ENCODE data around the gene PRM1.

Gene PRM1

DNA sequence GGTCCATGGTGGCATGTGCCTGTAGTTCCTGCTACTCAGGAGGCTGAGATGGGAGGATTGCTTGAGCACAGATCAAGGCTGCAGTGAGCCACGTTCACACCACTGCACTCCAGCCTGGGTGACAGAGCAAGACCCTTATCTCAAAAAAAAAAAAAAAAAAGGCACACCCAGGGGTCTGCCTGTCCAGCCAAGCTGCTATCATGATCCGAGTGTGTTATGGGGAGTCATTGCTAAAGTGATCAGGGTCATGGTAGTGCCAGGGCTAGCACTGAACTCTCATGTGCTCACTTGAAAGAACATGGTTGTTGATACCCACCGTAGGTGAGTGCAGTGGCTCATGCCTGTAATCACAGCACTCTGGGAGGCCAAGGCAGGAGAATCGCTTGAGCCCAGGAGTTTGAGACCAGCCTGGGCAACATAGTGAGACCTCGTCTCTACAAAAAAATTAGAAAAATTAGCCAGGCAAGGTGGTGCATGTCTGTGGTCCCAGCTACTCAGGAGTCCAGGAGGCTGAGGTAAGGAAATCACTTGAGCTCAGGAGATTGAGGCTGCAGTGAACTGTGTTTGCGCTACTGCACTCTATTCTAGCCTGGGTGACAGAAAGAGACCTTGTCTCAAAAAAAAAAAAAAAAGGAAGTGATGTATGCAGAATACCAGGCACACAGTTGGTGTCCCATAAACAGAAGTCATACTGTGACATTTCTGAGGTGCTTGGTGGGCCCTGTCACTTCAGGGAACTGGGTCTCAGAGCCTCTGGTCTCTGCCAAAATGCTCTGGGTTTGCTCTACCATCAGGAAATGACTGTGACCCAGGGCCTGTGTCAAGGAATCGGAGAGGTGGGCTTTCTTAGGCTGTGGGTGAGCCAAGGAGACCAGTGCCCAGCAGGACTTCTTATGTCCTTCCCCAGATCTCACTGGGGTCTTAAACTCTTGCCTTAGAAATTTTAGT, 2.2 kb downstream of the PRM1 start:
- TF ChIP-seq, protein P1, sequence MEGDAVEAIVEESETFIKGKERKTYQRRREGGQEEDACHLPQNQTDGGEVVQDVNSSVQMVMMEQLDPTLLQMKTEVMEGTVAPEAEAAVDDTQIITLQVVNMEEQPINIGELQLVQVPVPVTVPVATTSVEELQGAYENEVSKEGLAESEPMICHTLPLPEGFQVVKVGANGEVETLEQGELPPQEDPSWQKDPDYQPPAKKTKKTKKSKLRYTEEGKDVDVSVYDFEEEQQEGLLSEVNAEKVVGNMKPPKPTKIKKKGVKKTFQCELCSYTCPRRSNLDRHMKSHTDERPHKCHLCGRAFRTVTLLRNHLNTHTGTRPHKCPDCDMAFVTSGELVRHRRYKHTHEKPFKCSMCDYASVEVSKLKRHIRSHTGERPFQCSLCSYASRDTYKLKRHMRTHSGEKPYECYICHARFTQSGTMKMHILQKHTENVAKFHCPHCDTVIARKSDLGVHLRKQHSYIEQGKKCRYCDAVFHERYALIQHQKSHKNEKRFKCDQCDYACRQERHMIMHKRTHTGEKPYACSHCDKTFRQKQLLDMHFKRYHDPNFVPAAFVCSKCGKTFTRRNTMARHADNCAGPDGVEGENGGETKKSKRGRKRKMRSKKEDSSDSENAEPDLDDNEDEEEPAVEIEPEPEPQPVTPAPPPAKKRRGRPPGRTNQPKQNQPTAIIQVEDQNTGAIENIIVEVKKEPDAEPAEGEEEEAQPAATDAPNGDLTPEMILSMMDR (IDR thresholded peaks at IDR 0.05; ENCODE audit: extremely low read depth, missing control alignments) = no peak
- DNase-seq (ENCODE audit: low spot score) = no peak

DNA sequence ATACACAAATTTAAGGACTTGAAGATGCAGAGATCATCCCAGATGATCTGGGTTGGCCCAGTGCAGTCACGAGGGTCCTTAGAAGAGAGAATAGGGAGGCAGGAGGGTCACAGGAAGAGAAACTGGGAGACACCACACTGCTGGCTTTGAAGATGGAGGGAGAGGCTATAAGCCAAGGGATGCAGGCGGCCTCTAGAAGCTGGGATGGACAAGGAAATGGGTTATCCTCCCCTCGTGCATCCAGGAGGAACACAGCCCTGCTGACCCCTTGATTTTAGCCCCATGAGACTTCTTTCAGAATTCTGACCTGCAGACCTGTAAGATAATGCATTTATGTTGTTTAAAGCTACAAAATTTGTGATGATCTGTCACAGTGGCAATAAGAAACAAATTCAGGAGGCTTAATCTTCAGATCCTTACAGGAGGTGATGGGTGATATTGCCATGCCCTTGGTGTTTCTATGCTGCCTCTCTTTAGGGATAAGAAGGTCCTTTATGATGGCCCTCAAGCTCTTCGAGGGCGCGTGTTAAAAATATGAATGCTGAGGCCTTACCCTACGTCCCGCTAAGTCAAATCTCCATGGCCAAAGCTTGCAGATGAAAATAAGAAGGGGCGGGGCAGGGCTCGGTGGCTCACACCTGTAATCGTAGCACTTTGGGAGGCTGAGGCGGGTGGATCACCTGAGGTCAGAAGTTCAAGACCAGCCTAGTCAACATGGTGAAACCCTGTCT, 3.4 kb downstream of the PRM1 start:
- TF ChIP-seq, protein P1 (IDR thresholded peaks at IDR 0.05; ENCODE audit: extremely low read depth, missing control alignments) = no peak
- no peak for DNase-seq (ENCODE audit: low spot score)

DNA sequence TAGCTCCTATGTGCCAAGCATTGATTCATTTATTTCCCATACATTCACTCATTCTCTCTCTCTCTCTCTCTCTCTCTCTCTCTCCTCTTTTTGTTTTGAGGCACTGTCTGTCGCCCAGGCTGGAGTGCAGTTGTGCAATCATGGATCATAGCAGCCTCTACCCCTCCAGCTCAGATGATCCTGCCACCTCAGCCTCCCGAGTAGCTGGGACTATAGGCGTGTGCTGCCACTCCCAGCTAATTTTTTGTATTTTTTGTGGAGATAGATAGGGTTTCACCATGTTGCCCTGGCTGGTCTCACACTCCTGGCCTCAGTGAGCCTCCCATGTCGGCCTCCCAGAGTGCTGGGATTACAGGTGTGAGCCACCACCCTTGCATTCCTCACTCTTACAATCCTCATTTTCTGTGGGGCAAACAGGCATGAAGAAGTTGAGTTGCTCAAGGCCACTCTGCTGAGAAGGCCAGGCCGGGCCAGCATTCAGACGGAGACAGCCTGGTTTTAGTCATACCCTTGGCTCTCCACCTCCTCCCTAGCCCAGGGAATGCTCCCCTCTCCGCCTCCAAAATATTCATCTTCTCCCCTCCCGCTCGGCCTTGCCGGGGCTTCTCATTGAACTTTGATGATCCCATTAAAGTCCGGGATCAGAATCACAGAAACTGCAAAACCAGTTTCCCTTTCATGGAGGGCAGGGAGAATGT, 4.1 kb downstream of the PRM1 start:
- no peak for DNase-seq (ENCODE audit: low spot score)
- TF ChIP-seq, protein P1 (IDR thresholded peaks at IDR 0.05; ENCODE audit: extremely low read depth, missing control alignments) = no peak

DNA sequence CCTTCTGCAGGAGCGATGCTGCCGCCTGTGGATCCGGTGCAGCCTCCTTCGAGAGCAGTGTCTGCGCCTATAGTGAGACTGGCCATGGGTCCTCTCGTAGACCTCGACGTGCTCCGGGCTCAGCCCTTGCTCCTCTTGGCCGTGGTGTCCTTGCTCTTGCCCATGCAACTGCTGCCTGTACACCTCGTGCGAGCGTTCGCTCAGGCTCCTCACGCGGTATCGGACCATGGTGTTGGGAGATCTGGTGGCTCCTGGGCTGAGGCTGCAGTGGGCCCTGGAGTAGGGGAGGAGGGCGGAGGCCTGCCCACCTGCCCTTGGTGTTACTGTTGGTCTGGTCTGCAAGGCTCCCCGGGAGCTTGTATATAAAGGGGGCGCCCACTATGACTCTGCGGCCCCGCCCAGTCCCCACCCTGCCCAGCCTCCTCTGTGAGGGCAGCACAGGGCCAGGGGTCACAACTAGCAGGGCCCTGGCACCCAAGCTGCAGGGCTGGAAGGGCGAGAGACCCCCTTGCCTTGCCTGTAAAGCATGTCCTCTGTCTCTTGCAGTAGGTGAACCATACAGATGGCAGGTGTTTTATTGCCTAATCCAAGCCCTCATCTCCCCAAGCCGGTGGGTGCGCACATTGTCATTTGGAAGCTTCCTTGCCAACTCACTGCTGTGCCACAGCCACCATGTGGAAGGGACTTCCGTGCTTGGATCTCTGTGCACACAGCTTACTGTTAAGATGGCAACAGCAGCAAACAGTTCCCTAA, 4.8 kb downstream of the PRM1 start, which contains the start of gene PRM2:
PRM2 (minus strand) TSS at position 338 of the 753 bp plus-strand sequence; CDS start at position 228, 110 bp downstream.
- TF ChIP-seq, protein P1 (IDR thresholded peaks at IDR 0.05; ENCODE audit: extremely low read depth, missing control alignments) = no peak
- DNase-seq (ENCODE audit: low spot score) = no peak

DNA sequence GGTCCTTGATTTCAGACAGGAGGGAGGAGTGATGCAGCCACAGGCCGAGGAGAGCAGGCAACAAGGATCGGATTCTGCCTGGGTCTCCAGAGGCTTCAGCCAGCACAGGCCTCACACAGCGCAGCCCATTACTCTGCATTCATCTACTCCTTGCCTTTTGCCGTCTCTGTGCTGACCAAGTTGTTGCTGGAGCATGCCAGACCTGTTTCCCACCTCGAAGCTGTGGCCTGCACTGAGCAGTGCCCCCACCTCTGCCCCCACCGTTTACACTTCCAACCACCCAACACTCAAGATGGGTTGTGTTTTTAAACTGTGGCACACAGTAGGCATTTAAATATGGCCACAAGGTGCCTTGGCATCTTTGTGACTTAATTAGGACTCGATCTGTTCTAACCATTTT, 6.2 kb downstream of the PRM1 start:
- DNase-seq (ENCODE audit: low spot score) = no peak
- TF ChIP-seq, protein P1 (IDR thresholded peaks at IDR 0.05; ENCODE audit: extremely low read depth, missing control alignments) = no peak

DNA sequence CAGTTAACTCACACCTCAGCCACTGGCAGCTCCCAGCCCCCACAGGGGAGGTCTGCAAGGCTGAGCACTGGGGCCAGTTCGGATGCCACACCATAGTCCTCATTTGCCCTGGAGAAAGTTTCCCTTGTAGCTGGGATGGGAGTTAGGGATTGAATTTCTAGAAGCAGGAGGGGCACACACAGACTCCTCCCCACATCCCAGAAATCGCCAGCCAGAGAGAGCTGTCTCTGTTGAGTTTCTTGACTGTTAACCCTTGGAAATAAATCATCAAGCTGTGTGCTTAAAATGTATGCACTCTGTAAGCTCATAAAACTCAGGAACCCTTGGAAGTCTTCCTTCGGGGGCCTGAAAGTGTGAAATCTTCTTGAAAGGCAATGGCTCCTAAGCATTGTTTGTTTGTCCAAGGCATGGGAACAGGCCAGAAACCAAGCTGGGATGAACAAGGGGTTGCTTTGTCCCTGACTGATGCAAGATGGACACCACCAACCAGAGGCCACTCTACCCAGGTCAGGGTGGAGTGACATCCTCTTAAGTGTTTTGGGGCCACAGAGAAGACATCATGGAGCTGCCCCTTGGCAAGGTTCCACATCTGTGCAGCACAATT, 7.3 kb downstream of the PRM1 start:
- TF ChIP-seq, protein P1 (IDR thresholded peaks at IDR 0.05; ENCODE audit: extremely low read depth, missing control alignments) = no peak
- DNase-seq (ENCODE audit: low spot score) = no peak
